ENCODE data around the gene CA12.

The CA12 gene

GRCh38 chr15:63401714-63402497 lies 20.3 kb upstream of the CA12 start:
- DNase-seq (ENCODE audit: low spot score): no peak

GRCh38 chr15:63401078-63401477 lies 19.4 kb upstream of the CA12 start:
- DNase-seq (ENCODE audit: low spot score): no peak

- no peak for DNase-seq (ENCODE audit: low spot score)
Observed at GRCh38 chr15:63398456-63398855, 16.8 kb upstream of the CA12 start.

GRCh38 chr15:63396152-63396928 lies 14.7 kb upstream of the CA12 start:
- no peak for DNase-seq (ENCODE audit: low spot score)

GRCh38 chr15:63395730-63396151 lies 14.1 kb upstream of the CA12 start:
- DNase-seq (ENCODE audit: low spot score): no peak

GRCh38 chr15:63392361-63393009 lies 10.8 kb upstream of the CA12 start:
- no peak for DNase-seq (ENCODE audit: low spot score)

GRCh38 chr15:63391669-63392360 lies 10.2 kb upstream of the CA12 start:
- DNase-seq (ENCODE audit: low spot score): no peak

GRCh38 chr15:63390689-63391088 lies 9.0 kb upstream of the CA12 start:
- no peak for DNase-seq (ENCODE audit: low spot score)

- DNase-seq (ENCODE audit: low spot score): no peak
Observed at GRCh38 chr15:63389902-63390670, 8.4 kb upstream of the CA12 start.

GRCh38 chr15:63388511-63388910 lies 6.9 kb upstream of the CA12 start:
- DNase-seq (ENCODE audit: low spot score): no peak

- DNase-seq (ENCODE audit: low spot score): no peak
Observed at GRCh38 chr15:63387748-63388493, 6.3 kb upstream of the CA12 start.

- no peak for DNase-seq (ENCODE audit: low spot score)
Observed at GRCh38 chr15:63385911-63386531, 4.4 kb upstream of the CA12 start.

- no peak for DNase-seq (ENCODE audit: low spot score)
Observed at GRCh38 chr15:63384906-63385305, 3.3 kb upstream of the CA12 start.

- DNase-seq (ENCODE audit: low spot score): no peak
Observed at GRCh38 chr15:63382966-63383710, 1.5 kb upstream of the CA12 start.

- no peak for DNase-seq (ENCODE audit: low spot score)
Observed at GRCh38 chr15:63380808-63381282, 801 bp downstream of the CA12 start.

GRCh38 chr15:63380151-63380807 lies 1.4 kb downstream of the CA12 start:
- DNase-seq (ENCODE audit: low spot score): no peak

GRCh38 chr15:63379492-63380150 lies 2.0 kb downstream of the CA12 start:
- no peak for DNase-seq (ENCODE audit: low spot score)

- DNase-seq (ENCODE audit: low spot score): no peak
Observed at GRCh38 chr15:63378946-63379345, 2.7 kb downstream of the CA12 start.

All from AG20443 (cell line).